Skeletal muscle cell (primary cell): ENCODE results near the gene NXF3.
"Not testable (repeated sequence)": the region's sequence is repeated elsewhere in the genome, so short reads cannot be mapped to it uniquely, and the experiment has no call there.

Experiments used
- DNase-seq: peaks from one replicate; pipeline ENCODE4 v3.0.0-alpha.2; 2010; ENCODE audit warnings: low read depth
- H3K4me3 ChIP-seq: 2 replicates; pipeline ENCODE4 v1.5.1; 2011; ENCODE audit warnings: low read depth, mild to moderate bottlenecking, control low read depth, low read length, moderate library complexity

Gene NXF3

DNA sequence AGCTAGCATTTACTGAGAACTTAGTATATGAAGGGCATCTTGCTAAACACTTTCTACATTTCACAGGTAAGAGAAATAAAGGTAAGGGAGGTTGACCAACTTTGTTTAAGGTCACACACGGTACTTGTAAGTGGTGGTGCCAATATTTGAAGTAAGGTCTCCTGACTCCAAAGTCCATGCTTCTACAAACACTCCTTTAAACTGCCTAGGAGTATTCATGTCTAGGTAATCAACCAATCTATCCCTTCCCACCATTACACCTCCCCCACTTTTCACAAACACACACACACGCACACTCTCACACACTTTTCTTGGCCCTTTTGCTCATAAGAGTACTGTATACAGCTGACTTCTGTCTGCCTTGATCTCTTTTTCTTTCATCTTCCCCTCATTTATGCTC, 36.0 kb downstream of the NXF3 start:
- H3K4me3 ChIP-seq, result no peak overlapping the region
- no peak for DNase-seq

DNA sequence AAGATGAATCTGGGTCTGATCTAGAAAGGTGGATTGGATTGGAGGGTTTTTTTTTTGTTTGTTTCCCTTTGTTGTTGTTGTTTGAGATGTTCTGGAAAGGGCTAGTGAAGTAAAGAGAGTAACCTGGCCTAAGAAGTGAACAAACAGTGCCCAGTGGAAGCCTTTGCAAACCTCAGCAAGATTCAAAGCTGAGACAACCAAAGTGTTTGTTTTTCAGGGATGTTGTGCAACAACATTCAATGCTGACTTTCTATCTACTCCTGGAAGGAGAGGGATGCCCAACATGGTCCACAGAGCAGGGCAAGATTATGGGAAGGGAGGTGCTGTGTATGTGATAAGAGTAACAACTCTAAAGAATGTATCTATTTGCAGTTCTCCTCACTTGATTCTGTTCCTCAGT, 40.3 kb downstream of the NXF3 start:
- DNase-seq, result no peak
- no peak overlapping the region for H3K4me3 ChIP-seq

- DNase-seq, result no peak
- H3K4me3 ChIP-seq, result no peak overlapping the region
These were observed 41.6 kb downstream of the NXF3 start for GRCh38 chrX:103051260-103051789.

- H3K4me3 ChIP-seq, DNase-seq: not testable (repeated sequence)
These were observed 59.6 kb downstream of the NXF3 start for GRCh38 chrX:103033371-103033770.
